ENCODE measurements around the gene CDKN2D. TPM values are rescaled to one million over a fixed set of nuclear protein-coding genes. Genes with fewer than 3 reads are reported as not detected.

Gene CDKN2D
- total RNA-seq, 1 experiment from 2014 or later: 3.3 TPM

- TF ChIP-seq ZNF317 (CRISPR knock-in tag; IDR thresholded peaks at IDR 0.05; ENCODE audit: borderline replicate concordance, low read depth): 0 out of 2 replicates have a peak, but pooled peaks have one; percentile 13
- peak; percentile 95 for TF ChIP-seq FOXP4 (CRISPR knock-in tag; IDR thresholded peaks at IDR 0.05)
- TF ChIP-seq MLX (CRISPR knock-in tag; IDR thresholded peaks at IDR 0.05): 0 out of 2 replicates have a peak, but pooled peaks have one; percentile 80
- 0 out of 2 replicates have a peak, but pooled peaks have one; percentile 58 for TF ChIP-seq ATF1 (CRISPR knock-in tag; IDR thresholded peaks at IDR 0.05)
- peak; percentile 88 for TF ChIP-seq SP1 (CRISPR knock-in tag; conservative IDR thresholded peaks at IDR 0.05)
- peak; percentile 72; the same call in 1 of the 2 replicates for TF ChIP-seq SMAD4 (CRISPR knock-in tag; IDR thresholded peaks at IDR 0.05)
- 0 out of 2 replicates have a peak, but pooled peaks have one; percentile 49 for TF ChIP-seq ZNF416 (CRISPR knock-in tag; IDR thresholded peaks at IDR 0.05)
- TF ChIP-seq JAZF1 (CRISPR knock-in tag; IDR thresholded peaks at IDR 0.05): no peak
- TF ChIP-seq FOXP1 (CRISPR knock-in tag; IDR thresholded peaks at IDR 0.05; ENCODE audit: borderline replicate concordance): 0 out of 2 replicates have a peak, but pooled peaks have one; percentile 39
Observed at GRCh38 chr19:10565567-10566407, 3.0 kb downstream of the CDKN2D start, which contains the start of gene KRI1 (continued).

- TF ChIP-seq ATF3 (CRISPR knock-in tag; conservative IDR thresholded peaks at IDR 0.05) (no peak), E2F1 (CRISPR knock-in tag; IDR thresholded peaks at IDR 0.05) (no peak), TCF7 (CRISPR knock-in tag; IDR thresholded peaks at IDR 0.05; ENCODE audit: low read depth) (0 out of 2 replicates have a peak, but pooled peaks have one; percentile 33), SMAD4 (CRISPR knock-in tag; IDR thresholded peaks at IDR 0.05) (no peak), MYBL2 (CRISPR knock-in tag; IDR thresholded peaks at IDR 0.05) (no peak), AFF4 (CRISPR knock-in tag; IDR thresholded peaks at IDR 0.05; ENCODE audit: borderline replicate concordance) (no peak), NFE2L1 (CRISPR knock-in tag; IDR thresholded peaks at IDR 0.05) (0 out of 2 replicates have a peak, but pooled peaks have one; percentile 17), SOX15 (CRISPR knock-in tag; IDR thresholded peaks at IDR 0.05) (no peak), USF2 (CRISPR knock-in tag; IDR thresholded peaks at IDR 0.05) (no peak)
- POLR2A ChIA-PET: interaction anchor here (0.6 to 0.8 kb wide), 2 partner anchors 14 to 305 kb away, joined by 3 read pairs; no protein-coding TSS in a partner anchor
- peaks cover 32% of the 10 kb centered on the region for H3K4me1 Mint-ChIP-seq
- CTCF ChIA-PET: interaction anchor here (0.6 to 1.7 kb wide), 7 partner anchors 24 to 176 kb away, joined by 3 to 7 read pairs (median 5); partner anchors contain the start of gene DNM2
- no peaks in the 10 kb centered on the region for H3K9me3 Mint-ChIP-seq
- peaks cover 19% of the 10 kb centered on the region for H3K36me3 Mint-ChIP-seq
- H3K4me3 Mint-ChIP-seq: peak overlapping the region; percentile 89
- DNase-seq (ENCODE audit: low spot score) (peak; percentile 63), ATAC-seq (no peak; the same call in 1 of the 2 replicates)
- H3K27ac Mint-ChIP-seq: peak overlapping the region; percentile 87
- peaks cover 19% of the 10 kb centered on the region for H3K27me3 Mint-ChIP-seq (ENCODE audit: low read depth)
Observed at GRCh38 chr19:10565028-10565566, 3.7 kb downstream of the CDKN2D start.

Data from WTC11 (cell line).